CD4-positive, alpha-beta T cell (primary cell): ENCODE data around the gene ZXDC. TPM values are rescaled to one million over a fixed set of nuclear protein-coding genes. Genes with fewer than 3 reads are reported as not detected.
A peak's percentile ranks its signal among the peaks of the same experiment; 100 is the strongest.

Experiments
- ATAC-seq: fragments of 200-7000 bp; cut with Tn5 transposase; one replicate; pipeline ENCODE4 v1.10.0; 2022; ENCODE audit warnings: mild to moderate bottlenecking; ENCODE audit not compliant: poor library complexity
- CTCF ChIA-PET: fragments of 350-600 bp; sonication (Branson Sonifier 250); formaldehyde crosslinking; loops from one replicate; lab custom pipeline; 2021; ENCODE audit warnings: antibody characterized with exemption, inconsistent platforms; lab: Charles Lee
- POLR2A ChIA-PET: fragments of 350-600 bp; sonication (Branson Sonifier 250); formaldehyde crosslinking; loops from one replicate; lab custom pipeline; 2021; ENCODE audit warnings: antibody characterized with exemption, inconsistent platforms; lab: Charles Lee
- DNase-seq, 14 experiments: peaks; one replicate each; pipeline ENCODE4 v3.0.0-alpha.2; 2013 to 2020; ENCODE audit warnings: mixed read lengths in 2 of 14
- H3K27ac ChIP-seq, 2 donors: one replicate each; pipeline versions ENCODE4 v1.5.1 to v1.7.0; 2013; ENCODE audit warnings: low read length in 2 of 2, low read depth in 1 of 2, mild to moderate bottlenecking in 1 of 2
- H3K27me3 ChIP-seq, 2 experiments: 1 replicate in 1 of 2; 2 replicates in 1 of 2; pipeline versions ENCODE4 v1.6.1 to v1.7.0; 2013; ENCODE audit warnings: low read length in 2 of 2, control low read depth in 1 of 2, mild to moderate bottlenecking in 1 of 2, moderate library complexity in 1 of 2; ENCODE audit not compliant: insufficient read depth in 2 of 2, control insufficient read depth in 1 of 2
- H3K36me3 ChIP-seq: one replicate; pipeline ENCODE4 v1.6.1; 2013; ENCODE audit warnings: low read length, control low read depth; ENCODE audit not compliant: insufficient read depth
- H3K4me1 ChIP-seq: one replicate; pipeline ENCODE4 v1.6.1; 2013; ENCODE audit warnings: low read length, control low read depth; ENCODE audit not compliant: insufficient read depth
- H3K4me3 ChIP-seq: one replicate; pipeline ENCODE4 v1.5.1; 2013; ENCODE audit warnings: mild to moderate bottlenecking, low read length, moderate library complexity
- H3K9me3 ChIP-seq, 2 experiments: 1 replicate in 1 of 2; 2 replicates in 1 of 2; pipeline versions ENCODE4 v1.6.1 to v1.7.0; 2013; ENCODE audit warnings: low read length in 2 of 2, mild to moderate bottlenecking in 2 of 2, control low read depth in 1 of 2, moderate library complexity in 1 of 2; ENCODE audit not compliant: control insufficient read depth in 1 of 2, insufficient read depth in 1 of 2
- H3K27ac Mint-ChIP-seq: one replicate; pipeline ENCODE4 v1.8.0; 2020; ENCODE audit warnings: mixed read lengths
- H3K27me3 Mint-ChIP-seq: one replicate; pipeline ENCODE4 v1.8.0; 2021; ENCODE audit warnings: mixed read lengths
- H3K36me3 Mint-ChIP-seq: one replicate; pipeline ENCODE4 v1.8.0; 2021; ENCODE audit warnings: low read depth, mixed read lengths
- H3K4me1 Mint-ChIP-seq: one replicate; pipeline ENCODE4 v1.8.0; 2021; ENCODE audit warnings: low read depth, mixed read lengths
- H3K4me3 Mint-ChIP-seq: one replicate; pipeline ENCODE4 v1.8.0; 2020; ENCODE audit warnings: mild to moderate bottlenecking, mixed read lengths
- H3K9me3 Mint-ChIP-seq: one replicate; pipeline ENCODE4 v1.8.0; 2020; ENCODE audit warnings: mixed read lengths
- intact Hi-C, 2 experiments: fragments of 100-400 bp; cut with DNase I in 1 of 2; cut with micrococcal nuclease in 1 of 2; formaldehyde crosslinking; loops; one replicate each; pipeline versions ENCODE4 v1.15.1 to v1.9.0; 2023 to 2025; cut with DNase I, micrococcal nuclease
- total RNA-seq, 174 experiments: library from RNA in 2 of 174; stranded (reverse) in 2 of 174; gene quantifications; one replicate each; pipeline ENCODE4 v1.2.3 and lab custom pipeline; 2021 to 2026
- TF ChIP-seq, protein P1 (sequence below): fragments of 200-600 bp; IDR thresholded peaks from one replicate; pipeline ENCODE4 v1.8.0; 2022; ENCODE audit warnings: antibody characterized with exemption, mild to moderate bottlenecking

The ZXDC gene
- total RNA-seq, 2 experiments from 2014 or later, result 60.7 to 61.3 TPM

DNA sequence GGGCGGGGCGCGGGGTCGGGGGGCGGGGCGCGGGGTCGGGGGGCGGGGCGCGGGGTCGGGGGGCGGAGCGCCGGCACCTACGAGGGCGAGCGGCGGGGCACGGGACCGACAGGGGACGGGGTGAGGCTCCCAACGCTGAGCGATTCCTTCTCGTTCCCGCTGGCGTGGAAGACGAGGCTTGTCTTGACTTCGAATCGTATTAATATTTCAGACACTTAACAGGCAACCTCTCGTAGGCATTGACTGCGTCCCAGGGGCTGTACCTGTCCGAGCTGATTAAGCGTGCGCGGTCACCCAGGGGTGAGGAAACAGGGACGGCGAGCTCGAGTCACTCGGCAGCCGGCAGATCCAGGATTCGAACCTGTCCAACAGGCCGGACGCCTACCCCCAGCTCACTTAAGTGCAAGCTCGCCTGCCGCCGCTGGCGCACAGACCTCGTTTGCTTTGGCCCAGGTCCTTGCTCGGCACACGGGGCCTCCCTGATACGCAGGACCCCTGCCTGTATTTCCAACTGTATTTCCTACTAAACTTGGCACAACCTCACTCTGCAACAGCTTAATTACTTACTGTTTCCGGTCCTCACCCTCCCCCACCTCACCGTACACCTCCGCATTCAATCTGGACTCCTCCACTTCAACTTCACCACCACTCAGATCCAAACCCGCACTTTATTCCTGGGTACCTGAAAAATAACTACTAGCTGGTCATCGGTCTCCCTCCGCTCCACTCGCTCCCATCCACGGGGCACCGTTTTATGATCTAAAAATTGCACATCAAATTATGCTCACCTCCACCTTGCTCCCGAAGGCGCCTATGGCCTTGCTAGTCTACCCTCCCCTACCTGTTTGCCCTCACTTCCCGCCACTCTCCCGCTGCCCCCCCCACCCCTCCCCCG, 722 bp upstream of the ZXDC start:
- H3K4me3 ChIP-seq, result peak overlapping the region; percentile 74
- Mint-ChIP-seq H3K9me3 (no peaks in the 10 kb centered on the region), H3K27me3 (no peaks in the 10 kb centered on the region), H3K4me3 (peak overlapping the region; percentile 90), H3K36me3 (peaks cover 29% of the 10 kb centered on the region), H3K27ac (peak overlapping the region; percentile 78), H3K4me1 (peaks cover 43% of the 10 kb centered on the region)
- ChIA-PET CTCF (interaction anchor here (1.0 kb wide), 1 partner anchor 392 kb away, joined by 3 read pairs; the partner anchor contains the start of gene SLC41A3), POLR2A (interaction anchor here (0.6 to 2.6 kb wide), 4 partner anchors 24 to 392 kb away, joined by 3 to 7 read pairs (median 5); partner anchors contain the start of genes KLF15 and SLC41A3)
- intact Hi-C loops, result loop anchor here (1.0 to 10.0 kb wide), 14 partner anchors 119 to 1752 kb away; partner anchors contain the start of genes ABTB1 (in 1 of the 2), CHCHD6 (in 1 of the 2), EEFSEC (in 1 of the 2) and HEG1 (in 1 of the 2)
- no peaks in the 10 kb centered on the region for H3K27me3 ChIP-seq
- peaks cover 41% of the 10 kb centered on the region for H3K4me1 ChIP-seq
- DNase-seq (peak in 1 of 14 experiments; percentile 16), ATAC-seq (peak; percentile 37)
- TF ChIP-seq, protein P1, sequence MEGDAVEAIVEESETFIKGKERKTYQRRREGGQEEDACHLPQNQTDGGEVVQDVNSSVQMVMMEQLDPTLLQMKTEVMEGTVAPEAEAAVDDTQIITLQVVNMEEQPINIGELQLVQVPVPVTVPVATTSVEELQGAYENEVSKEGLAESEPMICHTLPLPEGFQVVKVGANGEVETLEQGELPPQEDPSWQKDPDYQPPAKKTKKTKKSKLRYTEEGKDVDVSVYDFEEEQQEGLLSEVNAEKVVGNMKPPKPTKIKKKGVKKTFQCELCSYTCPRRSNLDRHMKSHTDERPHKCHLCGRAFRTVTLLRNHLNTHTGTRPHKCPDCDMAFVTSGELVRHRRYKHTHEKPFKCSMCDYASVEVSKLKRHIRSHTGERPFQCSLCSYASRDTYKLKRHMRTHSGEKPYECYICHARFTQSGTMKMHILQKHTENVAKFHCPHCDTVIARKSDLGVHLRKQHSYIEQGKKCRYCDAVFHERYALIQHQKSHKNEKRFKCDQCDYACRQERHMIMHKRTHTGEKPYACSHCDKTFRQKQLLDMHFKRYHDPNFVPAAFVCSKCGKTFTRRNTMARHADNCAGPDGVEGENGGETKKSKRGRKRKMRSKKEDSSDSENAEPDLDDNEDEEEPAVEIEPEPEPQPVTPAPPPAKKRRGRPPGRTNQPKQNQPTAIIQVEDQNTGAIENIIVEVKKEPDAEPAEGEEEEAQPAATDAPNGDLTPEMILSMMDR, result no peak
- peak overlapping the region; percentile 23 to 77 for H3K27ac ChIP-seq
- peaks cover 13% of the 10 kb centered on the region for H3K36me3 ChIP-seq
- H3K9me3 ChIP-seq, result no peaks in the 10 kb centered on the region

DNA sequence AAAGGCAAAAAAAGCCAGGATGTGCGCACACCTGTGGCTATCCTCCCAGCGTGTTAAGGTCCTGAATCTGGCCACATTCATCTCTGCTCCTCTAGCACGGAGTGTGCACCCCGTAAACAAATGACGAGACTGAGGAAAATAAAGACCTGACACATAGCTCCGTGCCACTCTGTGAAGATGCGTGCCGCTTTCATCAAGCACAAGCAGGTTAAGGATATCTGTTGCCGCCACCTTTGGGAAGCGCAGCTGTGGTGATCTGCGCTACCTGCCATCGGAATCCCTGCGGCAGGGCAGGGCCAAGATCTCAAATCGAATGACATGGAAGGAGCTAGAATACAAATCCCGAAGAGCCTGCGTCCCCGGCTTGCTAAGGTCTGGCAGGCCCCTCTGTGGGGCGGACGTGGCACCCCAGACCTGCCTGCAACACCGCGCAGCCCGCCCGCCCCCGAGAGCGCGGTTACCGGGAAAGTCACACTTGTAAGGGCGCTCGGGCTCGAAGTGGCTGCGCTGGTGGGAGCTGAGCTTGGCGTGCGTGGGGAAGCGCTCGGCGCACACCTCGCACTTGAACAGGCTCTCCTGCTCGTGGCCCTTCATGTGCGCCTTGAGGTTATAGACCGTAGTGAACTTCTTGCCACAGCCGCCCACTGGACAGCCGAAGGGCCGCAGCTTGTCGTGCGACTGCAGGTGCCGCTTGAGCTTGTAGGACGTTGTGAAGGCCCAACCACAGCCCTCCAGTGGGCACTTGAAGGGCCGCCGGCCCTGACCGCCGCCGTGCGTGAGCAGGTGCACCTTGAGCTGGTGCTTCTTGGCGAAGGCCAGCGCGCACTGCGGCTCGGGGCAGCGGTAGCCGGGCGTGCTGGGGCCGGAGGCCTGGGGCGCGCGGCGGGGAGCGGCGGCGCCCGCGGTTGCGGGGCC, 936 bp downstream of the ZXDC start:
- H3K27ac ChIP-seq, result no peak overlapping the region
- no peaks in the 10 kb centered on the region for H3K27me3 Mint-ChIP-seq
- peak overlapping the region; percentile 70 for H3K4me3 ChIP-seq
- peak overlapping the region; percentile 95 for H3K4me3 Mint-ChIP-seq
- H3K36me3 Mint-ChIP-seq, result peaks cover 46% of the 10 kb centered on the region
- intact Hi-C loops, result loop anchor here (5.0 to 10.0 kb wide), 11 partner anchors 117 to 1750 kb away; partner anchors contain the start of genes ABTB1 (in 1 of the 2), EEFSEC (in 1 of the 2), HEG1 (in 1 of the 2) and KLF15 (in 1 of the 2)
- peak in 11 of 14 experiments; percentile 4 to 67 (median 21) for DNase-seq
- peaks cover 43% of the 10 kb centered on the region for H3K4me1 ChIP-seq
- peaks cover 57% of the 10 kb centered on the region for H3K4me1 Mint-ChIP-seq
- peak; percentile 1 for ATAC-seq
- TF ChIP-seq, protein P1, result no peak
- peaks cover 29% of the 10 kb centered on the region for H3K36me3 ChIP-seq
- ChIA-PET POLR2A (interaction anchor here (0.6 to 2.6 kb wide), 4 partner anchors 117 to 1472 kb away, joined by 3 to 7 read pairs (median 4); partner anchors contain the start of genes KLF15 and SLC41A3), CTCF (interaction anchor here (1.4 kb wide), 1 partner anchor 9 kb away, joined by 4 read pairs; no protein-coding TSS in a partner anchor)
- no peaks in the 10 kb centered on the region for H3K9me3 ChIP-seq
- no peaks in the 10 kb centered on the region for H3K27me3 ChIP-seq
- H3K27ac Mint-ChIP-seq, result peak overlapping the region; percentile 94
- H3K9me3 Mint-ChIP-seq, result no peaks in the 10 kb centered on the region
